B cell (primary cell): ENCODE measurements around the gene BEX3. TPM values are rescaled to one million over a fixed set of nuclear protein-coding genes. Genes with fewer than 3 reads are reported as not detected.

Experiments used
- ATAC-seq: fragments of 200-7000 bp; cut with Tn5 transposase; one replicate; pipeline ENCODE4 v1.10.0; 2021; ENCODE audit warnings: low read depth, mild to moderate bottlenecking, moderate number of reproducible peaks, moderate library complexity
- CTCF ChIA-PET: fragments of 350-600 bp; sonication (Branson Sonifier 250); formaldehyde crosslinking; loops from one replicate; lab custom pipeline; 2021; ENCODE audit warnings: antibody characterized with exemption, inconsistent platforms; lab: Charles Lee
- POLR2A ChIA-PET: fragments of 350-600 bp; sonication (Branson Sonifier 250); formaldehyde crosslinking; loops from one replicate; lab custom pipeline; 2021; ENCODE audit warnings: antibody characterized with exemption; lab: Charles Lee
- DNase-seq: peaks from one replicate; pipeline ENCODE4 v3.0.0; 2013
- H2AFZ ChIP-seq: 2 replicates; pipeline ENCODE4 v1.6.1; 2012; ENCODE audit warnings: mild to moderate bottlenecking, low read depth, low read length; ENCODE audit not compliant: insufficient read depth, poor library complexity, severe bottlenecking
- H3K27ac ChIP-seq, 2 donors: 1 replicate in 1 of 2; 2 replicates in 1 of 2; pipeline ENCODE4 v1.5.1; 2012 to 2013; ENCODE audit warnings: low read length in 2 of 2, mild to moderate bottlenecking in 2 of 2, moderate library complexity in 1 of 2
- H3K27me3 ChIP-seq, 4 experiments: fragments of 200-600 bp in 1 of 4; sonication (generic) in 1 of 4; replicated peaks in 1 of 4; 1 replicate in 2 of 4; 2 replicates in 2 of 4; pipeline versions ENCODE4 v1.6.1 to v1.7.0; 2013 to 2016; ENCODE audit warnings: low read length in 3 of 4, mild to moderate bottlenecking in 2 of 4, mixed read lengths in 1 of 4, moderate library complexity in 1 of 4; ENCODE audit not compliant: insufficient read depth in 4 of 4, control insufficient read depth in 3 of 4; ENCODE audit errors: control extremely low read depth in 1 of 4
- H3K36me3 ChIP-seq, 2 experiments: replicated peaks in 1 of 2; 1 replicate in 1 of 2; 2 replicates in 1 of 2; pipeline versions ENCODE4 v1.6.1 to v1.7.1; 2013; ENCODE audit warnings: low read length in 1 of 2; ENCODE audit not compliant: insufficient read depth in 2 of 2, control insufficient read depth in 1 of 2; ENCODE audit errors: control extremely low read depth in 1 of 2, extremely low read depth in 1 of 2
- H3K4me1 ChIP-seq, 2 donors: fragments of 200-600 bp in 1 of 2; sonication (generic) in 1 of 2; 1 replicate in 1 of 2; 2 replicates in 1 of 2; pipeline versions ENCODE4 v1.5.1 to v1.6.1; 2013 to 2017; ENCODE audit warnings: low read length in 2 of 2; ENCODE audit not compliant: control insufficient read depth in 2 of 2, insufficient read depth in 2 of 2
- H3K4me2 ChIP-seq: replicated peaks from 2 replicates; pipeline ENCODE3; 2012; ENCODE audit warnings: mild to moderate bottlenecking, low read depth, low read length; ENCODE audit not compliant: poor library complexity, severe bottlenecking
- H3K4me3 ChIP-seq, 5 experiments: fragments of 200-600 bp in 1 of 5; sonication (generic) in 1 of 5; 1 replicate in 3 of 5; 2 replicates in 2 of 5; pipeline versions ENCODE4 v1.5.1 to v1.7.0; 2011 to 2016; ENCODE audit warnings: low read length in 4 of 5, mild to moderate bottlenecking in 4 of 5, low read depth in 2 of 5, control low read depth in 1 of 5, moderate library complexity in 1 of 5; ENCODE audit not compliant: insufficient read depth in 1 of 5; ENCODE audit errors: control extremely low read depth in 1 of 5, extremely low read depth in 1 of 5
- H3K79me2 ChIP-seq: fragments of 200-600 bp; sonication (generic); one replicate; pipeline ENCODE4 v1.6.0; 2016; ENCODE audit warnings: low read length; ENCODE audit not compliant: control insufficient read depth, insufficient read depth
- H3K9ac ChIP-seq: fragments of 200-600 bp; sonication (generic); 2 replicates; pipeline ENCODE4 v1.6.1; 2017; ENCODE audit warnings: mild to moderate bottlenecking, low read length, moderate library complexity
- H3K9me3 ChIP-seq, 3 donors: one replicate each; pipeline versions ENCODE4 v1.6.1 to v1.7.1; 2013; ENCODE audit warnings: low read length in 2 of 3; ENCODE audit not compliant: control insufficient read depth in 2 of 3, insufficient read depth in 1 of 3; ENCODE audit errors: control extremely low read depth in 1 of 3
- H4K20me1 ChIP-seq: 2 replicates; pipeline ENCODE4 v1.6.0; 2012; ENCODE audit warnings: mild to moderate bottlenecking, low read length; ENCODE audit not compliant: insufficient read depth, control insufficient read depth, poor library complexity, severe bottlenecking
- H3K27ac Mint-ChIP-seq: one replicate; pipeline ENCODE4 v1.8.0; 2021; ENCODE audit warnings: mixed read lengths
- H3K27me3 Mint-ChIP-seq: one replicate; pipeline ENCODE4 v1.8.0; 2021; ENCODE audit warnings: mixed read lengths
- H3K4me1 Mint-ChIP-seq: one replicate; pipeline ENCODE4 v1.8.0; 2021; ENCODE audit warnings: mixed read lengths
- H3K4me3 Mint-ChIP-seq: one replicate; pipeline ENCODE4 v1.8.0; 2021; ENCODE audit warnings: mixed read lengths
- H3K9me3 Mint-ChIP-seq: one replicate; pipeline ENCODE4 v1.8.0; 2022; ENCODE audit warnings: mixed read lengths; ENCODE audit not compliant: insufficient read depth
- EZH2 ChIP-seq: IDR thresholded peaks from 2 replicates; pipeline ENCODE4 v1.6.1; 2012; ENCODE audit warnings: borderline replicate concordance, low read depth, mild to moderate bottlenecking, moderate library complexity, low read length; ENCODE audit not compliant: insufficient read depth, poor library complexity, severe bottlenecking
- WGBS: methylation state at CpG from one replicate; pipeline ENCODE4 v1.1.5; 2013; ENCODE audit warnings: missing lambda C conversion rate; ENCODE audit not compliant: insufficient coverage; 5-methylcytosine and 5-hydroxymethylcytosine counted together
- intact Hi-C: fragments of 100-400 bp; cut with micrococcal nuclease; formaldehyde crosslinking; loops from one replicate; pipeline ENCODE4 v1.10.0; 2022
- polyA plus RNA-seq: library from polyadenylated mRNA; depleted of rRNA; stranded (reverse); fragments of >200 nt; gene quantifications from 2 replicates; pipeline ENCODE4 v1.2.3, GENCODE V29; 2012
- total RNA-seq, 2 donors: library from RNA; stranded (reverse); fragments of 120-200 nt in 1 of 2; gene quantifications; 1 replicate in 1 of 2; 2 replicates in 1 of 2; pipeline versions ENCODE4 v1.2.3 to v1.2.4, GENCODE V29; 2013 to 2022
- TF ChIP-seq, protein P1 (sequence below): fragments of 200-600 bp; IDR thresholded peaks from one replicate; pipeline ENCODE4 v1.8.0; 2022; ENCODE audit warnings: antibody characterized with exemption, mild to moderate bottlenecking

Gene BEX3
- total and polyA plus RNA-seq, 2 donors (not counting 1 experiment from before 2014, with no cell fraction given): 0.37 to 1.7 TPM

DNA sequence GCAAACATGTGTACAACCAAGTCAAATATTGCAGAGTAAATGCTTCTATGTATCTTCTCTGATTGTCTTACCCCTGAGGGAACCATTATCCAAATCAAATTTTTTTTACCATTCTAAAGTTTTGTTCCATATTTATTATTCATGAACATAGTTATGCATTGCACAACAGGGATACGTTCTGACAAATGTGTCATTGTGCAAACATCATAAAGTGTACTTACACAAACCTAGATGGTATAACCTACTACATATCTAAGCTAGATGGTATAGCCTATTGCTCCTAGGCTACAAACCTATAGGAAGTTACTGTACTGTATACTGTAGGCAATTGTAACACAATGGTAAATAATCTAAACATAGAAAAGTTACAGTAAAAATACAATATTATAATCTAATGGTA is 23.4 kb downstream of the BEX3 start:
- ChIA-PET POLR2A (no interaction called here), CTCF (no interaction called here)
- Histone ChIP-seq H4K20me1 (no peaks in the 10 kb centered on the region), H3K27ac (no peak overlapping the region), H3K9me3 (no peaks in the 10 kb centered on the region), H3K79me2 (no peaks in the 10 kb centered on the region), H3K27me3 (no peaks in the 10 kb centered on the region), H3K36me3 (no peaks in the 10 kb centered on the region), H2AFZ (no peak overlapping the region), H3K4me2 (no peak overlapping the region), H3K9ac (no peak overlapping the region), H3K4me3 (no peak overlapping the region), H3K4me1 (peaks cover 0 to 3% of the 10 kb centered on the region in 2 donors)
- Mint-ChIP-seq H3K4me1 (peaks cover 7% of the 10 kb centered on the region), H3K4me3 (no peak overlapping the region), H3K27ac (no peak overlapping the region), H3K27me3 (peaks cover 7% of the 10 kb centered on the region), H3K9me3 (no peaks in the 10 kb centered on the region)
- WGBS: no CpG with 5 or more reads among the region's 1 CpG
- TF ChIP-seq EZH2: no peak
- TF ChIP-seq, protein P1, sequence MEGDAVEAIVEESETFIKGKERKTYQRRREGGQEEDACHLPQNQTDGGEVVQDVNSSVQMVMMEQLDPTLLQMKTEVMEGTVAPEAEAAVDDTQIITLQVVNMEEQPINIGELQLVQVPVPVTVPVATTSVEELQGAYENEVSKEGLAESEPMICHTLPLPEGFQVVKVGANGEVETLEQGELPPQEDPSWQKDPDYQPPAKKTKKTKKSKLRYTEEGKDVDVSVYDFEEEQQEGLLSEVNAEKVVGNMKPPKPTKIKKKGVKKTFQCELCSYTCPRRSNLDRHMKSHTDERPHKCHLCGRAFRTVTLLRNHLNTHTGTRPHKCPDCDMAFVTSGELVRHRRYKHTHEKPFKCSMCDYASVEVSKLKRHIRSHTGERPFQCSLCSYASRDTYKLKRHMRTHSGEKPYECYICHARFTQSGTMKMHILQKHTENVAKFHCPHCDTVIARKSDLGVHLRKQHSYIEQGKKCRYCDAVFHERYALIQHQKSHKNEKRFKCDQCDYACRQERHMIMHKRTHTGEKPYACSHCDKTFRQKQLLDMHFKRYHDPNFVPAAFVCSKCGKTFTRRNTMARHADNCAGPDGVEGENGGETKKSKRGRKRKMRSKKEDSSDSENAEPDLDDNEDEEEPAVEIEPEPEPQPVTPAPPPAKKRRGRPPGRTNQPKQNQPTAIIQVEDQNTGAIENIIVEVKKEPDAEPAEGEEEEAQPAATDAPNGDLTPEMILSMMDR: no peak
- intact Hi-C loops: no loop called here
- ATAC-seq (no peak), DNase-seq (no peak)

DNA sequence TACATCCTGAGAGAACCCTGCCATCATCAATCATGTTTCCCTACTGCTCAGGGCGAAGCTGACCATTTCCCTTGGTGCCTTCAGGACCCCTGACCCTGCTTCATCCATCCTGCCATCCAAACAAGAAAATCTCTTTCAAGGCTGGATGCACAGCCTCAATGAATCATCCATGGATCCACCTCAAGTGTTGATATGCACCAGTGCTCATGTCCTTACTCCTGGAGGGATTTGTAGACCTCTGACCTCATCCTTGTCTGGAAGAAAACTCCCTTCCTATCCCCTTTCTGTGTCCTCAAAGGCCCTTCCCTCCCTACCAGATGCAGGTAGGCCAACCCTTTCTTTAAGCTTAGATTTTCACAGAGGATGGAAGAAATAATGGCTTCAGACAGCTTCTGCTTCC is 24.6 kb downstream of the BEX3 start:
- Histone ChIP-seq H3K9me3 (no peaks in the 10 kb centered on the region), H3K4me3 (no peak overlapping the region), H3K36me3 (no peaks in the 10 kb centered on the region), H4K20me1 (no peaks in the 10 kb centered on the region), H3K27me3 (peaks cover 0 to 5% (median 0%) of the 10 kb centered on the region in 4 experiments), H3K4me2 (no peak overlapping the region), H3K9ac (no peak overlapping the region), H3K4me1 (peaks cover 0 to 3% of the 10 kb centered on the region in 2 donors), H2AFZ (no peak overlapping the region), H3K27ac (no peak overlapping the region), H3K79me2 (no peaks in the 10 kb centered on the region)
- ChIA-PET POLR2A (no interaction called here), CTCF (no interaction called here)
- no peak for ATAC-seq
- Mint-ChIP-seq H3K9me3 (no peaks in the 10 kb centered on the region), H3K27me3 (peaks cover 7% of the 10 kb centered on the region), H3K27ac (no peak overlapping the region), H3K4me3 (no peak overlapping the region), H3K4me1 (peaks cover 9% of the 10 kb centered on the region)
- intact Hi-C loops: no loop called here
- DNase-seq: no peak
- TF ChIP-seq, protein P1: no peak
- TF ChIP-seq EZH2: no peak
- WGBS: 67% methylated on average over 1 of the region's 1 CpG
